Skeletal muscle cell (primary cell): ENCODE measurements around the gene RFNG.

Experiments
- DNase-seq: peaks from one replicate; pipeline ENCODE4 v3.0.0-alpha.2; 2010; ENCODE audit warnings: low read depth
- H3K4me3 ChIP-seq: 2 replicates; pipeline ENCODE4 v1.5.1; 2011; ENCODE audit warnings: low read depth, mild to moderate bottlenecking, control low read depth, low read length, moderate library complexity

Gene RFNG

GRCh38 chr17:82008941-82009405 is 42.6 kb downstream of the RFNG start:
- H3K4me3 ChIP-seq, result no peak overlapping the region
- DNase-seq, result no peak

- no peak for DNase-seq
- no peak overlapping the region for H3K4me3 ChIP-seq
These were observed 43.2 kb downstream of the RFNG start for GRCh38 chr17:82008258-82008940.

- DNase-seq, result no peak
- H3K4me3 ChIP-seq, result no peak overlapping the region
These were observed 43.9 kb downstream of the RFNG start for GRCh38 chr17:82007495-82008257.

GRCh38 chr17:82007228-82007494 is 44.5 kb downstream of the RFNG start:
- no peak overlapping the region for H3K4me3 ChIP-seq
- no peak for DNase-seq

GRCh38 chr17:82006468-82007227 is 45.0 kb downstream of the RFNG start:
- DNase-seq, result no peak
- H3K4me3 ChIP-seq, result no peak overlapping the region

GRCh38 chr17:82005701-82006348 is 45.8 kb downstream of the RFNG start:
- DNase-seq, result no peak
- no peak overlapping the region for H3K4me3 ChIP-seq

- no peak for DNase-seq
- no peak overlapping the region for H3K4me3 ChIP-seq
These were observed 46.8 kb downstream of the RFNG start for GRCh38 chr17:82004517-82005455.

- DNase-seq, result peak; percentile 83
- H3K4me3 ChIP-seq, result no peak overlapping the region
These were observed 47.9 kb downstream of the RFNG start for GRCh38 chr17:82003411-82004381.

GRCh38 chr17:82001571-82002056 is 50.0 kb downstream of the RFNG start:
- no peak for DNase-seq

GRCh38 chr17:82000803-82001570 is 50.6 kb downstream of the RFNG start:
- H3K4me3 ChIP-seq, result no peak overlapping the region
- no peak for DNase-seq

More at GRCh38 chr17:82001571-82002056, 50.0 kb downstream of the RFNG start:
- H3K4me3 ChIP-seq, result no peak overlapping the region

- DNase-seq, result no peak
These were observed 51.4 kb downstream of the RFNG start for GRCh38 chr17:81999976-82000802.

GRCh38 chr17:81999587-81999975 is 52.0 kb downstream of the RFNG start:
- DNase-seq, result no peak
- no peak overlapping the region for H3K4me3 ChIP-seq

More at GRCh38 chr17:81999976-82000802, 51.4 kb downstream of the RFNG start:
- no peak overlapping the region for H3K4me3 ChIP-seq

GRCh38 chr17:81998691-81999438 is 52.7 kb downstream of the RFNG start:
- H3K4me3 ChIP-seq, result no peak overlapping the region
- DNase-seq, result no peak

GRCh38 chr17:81998212-81998611 is 53.4 kb downstream of the RFNG start:
- no peak for DNase-seq
- H3K4me3 ChIP-seq, result no peak overlapping the region
